GM18868 (cell line): ENCODE results near the gene ROR2.

ENCODE experiments used
- ATAC-seq: cut with Tn5 transposase; IDR thresholded peaks from one replicate; pipeline ENCODE4 v1.9.1; 2021; ENCODE audit warnings: mild to moderate bottlenecking, moderate library complexity; ENCODE audit not compliant: unreplicated experiment

The ROR2 gene

GRCh38 chr9:91844701-91845291 lies 105.2 kb downstream of the ROR2 start:
- no peak for ATAC-seq

- no peak for ATAC-seq
Observed at GRCh38 chr9:91844190-91844589, 105.8 kb downstream of the ROR2 start.

DNA sequence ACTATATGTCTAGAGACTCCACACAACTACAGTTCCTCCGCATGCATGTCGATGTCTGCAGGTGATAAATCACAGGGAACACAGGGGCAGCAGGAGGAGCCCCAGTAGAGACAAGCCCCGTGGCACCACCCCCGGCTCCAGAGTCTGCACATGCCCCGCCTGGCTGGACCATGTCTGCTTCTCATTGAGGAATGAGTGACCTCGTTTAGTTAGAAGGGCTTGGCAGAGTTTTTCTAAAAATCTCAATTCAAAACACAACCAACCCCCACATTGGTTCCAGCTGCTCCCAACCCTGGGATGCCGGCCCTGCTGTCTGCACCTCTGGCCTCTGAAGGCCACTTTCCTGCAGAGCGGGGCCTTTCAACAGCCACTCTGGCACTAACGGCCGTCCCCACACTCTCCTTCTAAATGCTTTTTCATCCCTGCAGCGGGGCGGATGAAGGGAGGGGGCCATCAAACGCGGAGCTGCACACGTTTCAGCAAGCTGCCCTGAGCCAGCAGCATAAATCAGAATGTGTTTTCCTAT lies 106.3 kb downstream of the ROR2 start:
- no peak for ATAC-seq

DNA sequence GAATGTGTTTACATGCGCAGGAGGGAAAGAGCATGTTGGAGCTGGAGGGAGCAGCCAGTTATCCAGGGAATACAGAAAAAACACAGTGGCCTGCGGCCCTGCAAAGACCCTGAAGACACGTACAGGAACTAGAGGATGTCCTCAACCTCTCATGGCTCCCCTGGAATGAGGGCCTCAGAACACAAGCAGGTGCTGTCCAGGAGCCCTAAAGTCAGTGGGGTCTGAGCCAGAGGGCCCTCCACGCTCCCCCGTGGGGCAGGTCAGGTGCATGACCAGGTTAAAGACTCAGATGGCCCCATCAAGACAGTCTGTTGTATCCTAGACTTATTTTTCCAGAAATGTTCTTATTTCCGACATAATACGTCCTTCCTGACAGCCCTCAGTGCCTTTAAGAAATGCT lies 106.9 kb downstream of the ROR2 start:
- ATAC-seq, result no peak

GRCh38 chr9:91842358-91843049 lies 107.5 kb downstream of the ROR2 start:
- ATAC-seq, result no peak

- ATAC-seq, result no peak
Observed at GRCh38 chr9:91841591-91841990, 108.4 kb downstream of the ROR2 start.

DNA sequence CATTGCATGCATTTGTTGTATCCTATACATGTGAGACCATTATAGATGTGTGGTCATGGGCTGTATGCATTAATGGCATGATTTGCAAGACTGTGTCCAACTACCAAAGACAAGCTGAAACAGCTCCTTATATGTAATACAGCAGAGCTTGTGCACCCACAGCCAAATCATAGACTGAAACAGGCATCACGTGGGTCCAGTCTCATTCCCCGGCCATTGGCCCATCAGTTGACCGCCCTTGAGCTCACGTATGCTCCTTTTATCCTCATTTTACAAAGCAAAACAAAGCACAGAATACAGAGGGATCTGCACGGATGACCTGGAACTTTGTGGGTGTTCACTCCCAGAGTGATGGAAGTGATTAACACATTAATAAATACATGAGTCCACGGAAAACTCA lies 109.1 kb downstream of the ROR2 start:
- no peak for ATAC-seq

GRCh38 chr9:91840469-91840868 lies 109.6 kb downstream of the ROR2 start:
- ATAC-seq, result no peak

DNA sequence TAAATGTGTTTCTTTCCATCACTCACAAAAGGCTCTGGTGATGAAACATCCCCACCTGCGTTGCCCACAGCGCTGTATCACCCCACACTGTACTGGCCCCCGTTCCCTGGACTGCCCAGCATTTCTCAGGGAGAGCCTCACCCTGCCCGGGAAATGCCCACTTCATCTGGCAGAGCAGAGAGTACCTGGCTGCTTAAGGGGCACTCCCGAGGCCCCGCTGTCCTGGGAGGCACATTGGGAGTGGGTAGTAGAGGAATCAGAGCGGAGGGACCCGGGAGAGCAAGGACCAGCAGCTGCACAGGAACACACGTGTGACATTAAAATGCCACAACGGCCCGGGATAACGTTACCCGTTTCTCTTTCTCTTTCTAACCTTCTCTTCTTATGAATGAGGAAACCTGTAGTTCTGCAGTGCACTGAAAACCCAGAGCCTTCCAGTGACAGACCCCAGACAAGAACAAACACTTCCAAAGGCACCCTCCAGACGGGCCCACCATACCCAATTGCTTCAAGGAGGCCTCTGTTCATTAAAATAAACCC lies 110.0 kb downstream of the ROR2 start:
- no peak for ATAC-seq

GRCh38 chr9:91837981-91838731 lies 111.9 kb downstream of the ROR2 start:
- ATAC-seq, result no peak

DNA sequence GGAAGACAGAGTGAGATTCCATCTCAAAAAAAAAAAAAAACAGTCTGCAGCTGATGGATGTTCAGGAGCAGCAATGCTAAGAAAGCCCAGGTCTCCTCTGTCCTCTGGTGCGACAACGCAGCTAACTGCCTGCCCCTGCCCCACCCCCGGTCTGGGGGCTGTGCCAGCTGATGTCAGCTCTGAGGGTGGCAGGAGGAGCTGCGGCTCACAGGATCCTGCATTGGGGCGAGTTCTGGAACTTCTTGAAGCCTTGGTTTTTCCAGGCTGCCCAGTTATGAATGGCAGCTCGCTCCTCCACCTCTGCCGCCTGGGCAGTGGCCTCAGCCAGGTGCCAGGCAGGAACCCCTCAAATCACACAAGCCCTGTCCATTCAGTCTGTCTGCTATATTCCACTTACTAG lies 113.5 kb downstream of the ROR2 start:
- ATAC-seq, result no peak

GRCh38 chr9:91835632-91836031 lies 114.4 kb downstream of the ROR2 start:
- ATAC-seq, result no peak

DNA sequence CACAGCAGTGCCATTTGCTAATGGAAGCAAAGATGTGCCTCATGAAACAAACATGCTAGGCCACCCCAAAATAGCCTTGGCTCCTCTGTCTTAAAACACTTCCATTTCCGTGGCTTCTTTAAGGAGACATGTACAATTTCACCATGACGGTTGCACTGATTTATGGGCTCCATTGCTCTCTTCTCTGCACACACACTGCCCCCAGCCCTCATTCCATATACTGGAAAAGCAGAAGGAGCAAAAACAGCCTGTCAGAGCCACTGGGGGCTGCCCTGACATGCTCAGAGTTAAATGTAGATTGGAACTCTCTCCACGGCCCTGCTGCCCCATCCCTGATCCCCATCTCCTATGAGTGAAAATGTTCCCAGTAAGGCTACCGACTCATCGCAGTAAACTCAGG lies 114.8 kb downstream of the ROR2 start:
- no peak for ATAC-seq

GRCh38 chr9:91834740-91835139 lies 115.3 kb downstream of the ROR2 start:
- ATAC-seq, result no peak

GRCh38 chr9:91833878-91834255 lies 116.2 kb downstream of the ROR2 start:
- no peak for ATAC-seq

DNA sequence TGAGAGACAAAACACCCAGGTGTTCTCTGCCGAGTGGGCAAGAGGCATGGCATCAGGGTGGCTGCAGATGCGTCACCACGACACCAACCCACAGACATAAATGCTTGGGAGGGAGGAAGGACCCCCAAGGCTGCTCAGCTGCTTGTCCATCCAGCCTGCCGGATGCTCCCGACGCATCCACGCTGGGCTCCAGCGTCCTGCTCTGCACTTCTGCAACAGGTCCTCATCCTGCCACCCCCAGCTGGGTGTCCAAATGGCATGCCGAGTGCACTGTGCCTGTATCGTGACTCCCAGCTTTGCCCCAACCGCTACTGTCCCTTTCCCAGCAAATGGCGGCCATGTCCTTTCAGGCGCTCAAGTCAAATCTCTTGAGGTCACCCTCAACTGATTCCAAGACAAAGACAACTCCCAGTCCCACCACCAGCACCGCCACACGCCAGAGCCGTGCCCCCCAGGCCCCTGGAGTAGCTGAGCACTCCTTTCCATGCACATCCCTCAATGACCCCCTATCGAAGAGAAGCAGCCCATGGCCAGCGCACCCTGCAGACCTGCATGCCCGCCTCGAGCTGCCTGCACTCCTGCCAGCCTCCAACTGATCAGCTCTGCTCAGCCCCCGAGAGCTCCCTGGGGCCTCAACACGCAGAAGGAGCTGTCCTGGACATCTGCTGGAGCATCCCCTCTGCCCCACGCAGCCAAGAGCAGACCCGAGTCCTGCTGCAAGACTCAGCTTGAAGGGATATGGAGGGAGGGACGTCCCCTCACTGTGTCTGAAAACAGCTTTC lies 116.7 kb downstream of the ROR2 start:
- no peak for ATAC-seq

DNA sequence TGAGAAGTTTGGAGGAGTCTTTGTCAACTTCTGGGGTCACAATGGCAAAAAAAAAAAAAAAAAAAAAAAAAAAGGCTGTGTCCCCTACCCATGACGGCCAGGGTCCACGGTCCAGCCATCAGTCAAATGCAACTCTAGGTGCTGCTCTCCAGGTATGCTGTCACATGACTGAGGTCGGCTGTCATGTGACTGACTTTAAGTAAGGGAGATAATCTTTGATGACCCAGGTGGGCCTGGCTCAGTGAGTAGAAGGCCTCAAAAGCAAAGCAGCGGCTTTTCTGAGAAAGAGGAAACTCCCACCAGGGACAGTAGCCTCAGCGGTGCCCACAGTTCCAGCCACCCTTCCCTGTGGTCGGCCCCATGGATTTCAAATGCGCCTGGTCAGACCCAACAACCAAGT lies 117.7 kb downstream of the ROR2 start:
- no peak for ATAC-seq

- no peak for ATAC-seq
Observed at GRCh38 chr9:91825866-91826265, 124.2 kb downstream of the ROR2 start.

- no peak for ATAC-seq
Observed at GRCh38 chr9:91825422-91825821, 124.6 kb downstream of the ROR2 start.

DNA sequence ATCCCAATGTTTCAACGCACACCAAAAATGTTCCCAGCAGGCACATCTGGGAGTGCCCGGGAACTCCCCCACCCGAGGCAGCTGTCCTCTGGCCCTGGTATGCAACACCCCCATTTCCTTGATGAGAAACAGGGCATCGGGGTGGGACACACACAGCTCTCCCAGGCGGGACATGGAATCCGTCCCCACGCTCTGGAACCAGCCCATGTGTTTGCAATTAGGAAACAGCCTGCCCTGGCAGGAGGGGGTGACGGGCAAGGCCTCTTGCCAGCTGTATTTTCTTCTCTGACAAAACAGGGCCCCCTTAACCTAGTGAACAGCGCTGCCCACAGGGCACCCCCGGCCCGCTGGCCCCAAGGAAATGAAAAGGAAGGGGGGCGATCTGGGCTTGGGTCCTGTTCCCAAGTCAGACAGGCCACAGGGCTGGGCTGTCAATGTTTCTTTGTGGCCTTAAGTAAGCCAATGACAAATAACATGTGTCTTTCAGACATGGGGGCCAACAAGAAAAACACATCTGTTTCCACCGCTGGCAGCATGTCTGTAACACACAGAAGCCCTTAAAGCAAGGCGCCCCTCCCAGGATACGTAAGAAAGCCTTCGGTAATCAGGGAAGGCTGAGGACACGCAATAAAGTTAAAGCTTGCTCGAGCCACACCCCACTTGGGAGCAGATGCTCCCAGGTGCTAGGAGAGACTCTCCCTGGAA lies 125.3 kb downstream of the ROR2 start:
- no peak for ATAC-seq
